B cell (primary cell): Measurements from ENCODE around the gene RET. TPM values are rescaled to one million over a fixed set of nuclear protein-coding genes. Genes with fewer than 3 reads are reported as not detected.

Source experiments
- ATAC-seq: fragments of 200-7000 bp; cut with Tn5 transposase; one replicate; pipeline ENCODE4 v1.10.0; 2021; ENCODE audit warnings: low read depth, mild to moderate bottlenecking, moderate number of reproducible peaks, moderate library complexity
- CTCF ChIA-PET: fragments of 350-600 bp; sonication (Branson Sonifier 250); formaldehyde crosslinking; loops from one replicate; lab custom pipeline; 2021; ENCODE audit warnings: antibody characterized with exemption, inconsistent platforms; lab: Charles Lee
- POLR2A ChIA-PET: fragments of 350-600 bp; sonication (Branson Sonifier 250); formaldehyde crosslinking; loops from one replicate; lab custom pipeline; 2021; ENCODE audit warnings: antibody characterized with exemption; lab: Charles Lee
- DNase-seq: peaks from one replicate; pipeline ENCODE4 v3.0.0; 2013
- H2AFZ ChIP-seq: 2 replicates; pipeline ENCODE4 v1.6.1; 2012; ENCODE audit warnings: mild to moderate bottlenecking, low read depth, low read length; ENCODE audit not compliant: insufficient read depth, poor library complexity, severe bottlenecking
- H3K27ac ChIP-seq, 2 donors: 1 replicate in 1 of 2; 2 replicates in 1 of 2; pipeline ENCODE4 v1.5.1; 2012 to 2013; ENCODE audit warnings: low read length in 2 of 2, mild to moderate bottlenecking in 2 of 2, moderate library complexity in 1 of 2
- H3K27me3 ChIP-seq, 4 experiments: fragments of 200-600 bp in 1 of 4; sonication (generic) in 1 of 4; replicated peaks in 1 of 4; 1 replicate in 2 of 4; 2 replicates in 2 of 4; pipeline versions ENCODE4 v1.6.1 to v1.7.0; 2013 to 2016; ENCODE audit warnings: low read length in 3 of 4, mild to moderate bottlenecking in 2 of 4, mixed read lengths in 1 of 4, moderate library complexity in 1 of 4; ENCODE audit not compliant: insufficient read depth in 4 of 4, control insufficient read depth in 3 of 4; ENCODE audit errors: control extremely low read depth in 1 of 4
- H3K36me3 ChIP-seq, 2 experiments: replicated peaks in 1 of 2; 1 replicate in 1 of 2; 2 replicates in 1 of 2; pipeline versions ENCODE4 v1.6.1 to v1.7.1; 2013; ENCODE audit warnings: low read length in 1 of 2; ENCODE audit not compliant: insufficient read depth in 2 of 2, control insufficient read depth in 1 of 2; ENCODE audit errors: control extremely low read depth in 1 of 2, extremely low read depth in 1 of 2
- H3K4me1 ChIP-seq, 2 donors: fragments of 200-600 bp in 1 of 2; sonication (generic) in 1 of 2; 1 replicate in 1 of 2; 2 replicates in 1 of 2; pipeline versions ENCODE4 v1.5.1 to v1.6.1; 2013 to 2017; ENCODE audit warnings: low read length in 2 of 2; ENCODE audit not compliant: control insufficient read depth in 2 of 2, insufficient read depth in 2 of 2
- H3K4me2 ChIP-seq: replicated peaks from 2 replicates; pipeline ENCODE3; 2012; ENCODE audit warnings: mild to moderate bottlenecking, low read depth, low read length; ENCODE audit not compliant: poor library complexity, severe bottlenecking
- H3K4me3 ChIP-seq, 5 experiments: fragments of 200-600 bp in 1 of 5; sonication (generic) in 1 of 5; 1 replicate in 3 of 5; 2 replicates in 2 of 5; pipeline versions ENCODE4 v1.5.1 to v1.7.0; 2011 to 2016; ENCODE audit warnings: low read length in 4 of 5, mild to moderate bottlenecking in 4 of 5, low read depth in 2 of 5, control low read depth in 1 of 5, moderate library complexity in 1 of 5; ENCODE audit not compliant: insufficient read depth in 1 of 5; ENCODE audit errors: control extremely low read depth in 1 of 5, extremely low read depth in 1 of 5
- H3K79me2 ChIP-seq: fragments of 200-600 bp; sonication (generic); one replicate; pipeline ENCODE4 v1.6.0; 2016; ENCODE audit warnings: low read length; ENCODE audit not compliant: control insufficient read depth, insufficient read depth
- H3K9ac ChIP-seq: fragments of 200-600 bp; sonication (generic); 2 replicates; pipeline ENCODE4 v1.6.1; 2017; ENCODE audit warnings: mild to moderate bottlenecking, low read length, moderate library complexity
- H3K9me3 ChIP-seq, 3 donors: one replicate each; pipeline versions ENCODE4 v1.6.1 to v1.7.1; 2013; ENCODE audit warnings: low read length in 2 of 3; ENCODE audit not compliant: control insufficient read depth in 2 of 3, insufficient read depth in 1 of 3; ENCODE audit errors: control extremely low read depth in 1 of 3
- H4K20me1 ChIP-seq: 2 replicates; pipeline ENCODE4 v1.6.0; 2012; ENCODE audit warnings: mild to moderate bottlenecking, low read length; ENCODE audit not compliant: insufficient read depth, control insufficient read depth, poor library complexity, severe bottlenecking
- H3K27ac Mint-ChIP-seq: one replicate; pipeline ENCODE4 v1.8.0; 2021; ENCODE audit warnings: mixed read lengths
- H3K27me3 Mint-ChIP-seq: one replicate; pipeline ENCODE4 v1.8.0; 2021; ENCODE audit warnings: mixed read lengths
- H3K4me1 Mint-ChIP-seq: one replicate; pipeline ENCODE4 v1.8.0; 2021; ENCODE audit warnings: mixed read lengths
- H3K4me3 Mint-ChIP-seq: one replicate; pipeline ENCODE4 v1.8.0; 2021; ENCODE audit warnings: mixed read lengths
- H3K9me3 Mint-ChIP-seq: one replicate; pipeline ENCODE4 v1.8.0; 2022; ENCODE audit warnings: mixed read lengths; ENCODE audit not compliant: insufficient read depth
- EZH2 ChIP-seq: IDR thresholded peaks from 2 replicates; pipeline ENCODE4 v1.6.1; 2012; ENCODE audit warnings: borderline replicate concordance, low read depth, mild to moderate bottlenecking, moderate library complexity, low read length; ENCODE audit not compliant: insufficient read depth, poor library complexity, severe bottlenecking
- WGBS: methylation state at CpG from one replicate; pipeline ENCODE4 v1.1.5; 2013; ENCODE audit warnings: missing lambda C conversion rate; ENCODE audit not compliant: insufficient coverage; 5-methylcytosine and 5-hydroxymethylcytosine counted together
- intact Hi-C: fragments of 100-400 bp; cut with micrococcal nuclease; formaldehyde crosslinking; loops from one replicate; pipeline ENCODE4 v1.10.0; 2022
- polyA plus RNA-seq: library from polyadenylated mRNA; depleted of rRNA; stranded (reverse); fragments of >200 nt; gene quantifications from 2 replicates; pipeline ENCODE4 v1.2.3, GENCODE V29; 2012
- total RNA-seq, 2 donors: library from RNA; stranded (reverse); fragments of 120-200 nt in 1 of 2; gene quantifications; 1 replicate in 1 of 2; 2 replicates in 1 of 2; pipeline versions ENCODE4 v1.2.3 to v1.2.4, GENCODE V29; 2013 to 2022
- TF ChIP-seq, protein P1 (sequence below): fragments of 200-600 bp; IDR thresholded peaks from one replicate; pipeline ENCODE4 v1.8.0; 2022; ENCODE audit warnings: antibody characterized with exemption, mild to moderate bottlenecking

Gene RET
- total and polyA plus RNA-seq, 2 donors (not counting 1 experiment from before 2014, with no cell fraction given) = 0.16 to 0.27 TPM

DNA sequence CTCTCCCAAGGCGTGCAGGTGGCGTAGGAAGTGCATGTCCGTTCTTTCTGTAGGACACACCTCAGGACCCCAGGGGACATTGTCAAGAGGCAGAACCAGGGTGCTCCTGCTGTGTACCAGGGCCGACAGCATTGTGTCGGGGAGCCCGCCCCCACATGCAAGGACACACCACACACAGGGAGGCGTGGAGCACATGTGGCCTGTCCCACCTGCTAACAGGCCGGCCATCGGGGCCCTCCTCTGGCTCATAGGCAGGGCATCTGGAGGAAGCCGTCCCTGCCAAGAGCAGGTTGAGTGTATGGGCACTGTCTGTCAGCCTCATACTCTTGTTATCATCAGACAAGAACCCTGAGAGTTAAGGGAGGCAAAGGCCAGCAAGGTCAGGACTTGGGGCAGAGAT, 12.7 kb downstream of the RET start:
- no peak overlapping the region for H3K4me3 Mint-ChIP-seq
- Histone ChIP-seq H3K36me3 (no peaks in the 10 kb centered on the region), H3K27me3 (peaks cover 0 to 2% (median 0%) of the 10 kb centered on the region in 4 experiments), H3K79me2 (no peaks in the 10 kb centered on the region), H3K4me3 (no peak overlapping the region), H3K4me2 (no peak overlapping the region), H2AFZ (no peak overlapping the region), H3K9ac (no peak overlapping the region), H3K27ac (no peak overlapping the region), H3K4me1 (no peaks in the 10 kb centered on the region), H4K20me1 (no peaks in the 10 kb centered on the region), H3K9me3 (no peaks in the 10 kb centered on the region)
- TF ChIP-seq, protein P1, sequence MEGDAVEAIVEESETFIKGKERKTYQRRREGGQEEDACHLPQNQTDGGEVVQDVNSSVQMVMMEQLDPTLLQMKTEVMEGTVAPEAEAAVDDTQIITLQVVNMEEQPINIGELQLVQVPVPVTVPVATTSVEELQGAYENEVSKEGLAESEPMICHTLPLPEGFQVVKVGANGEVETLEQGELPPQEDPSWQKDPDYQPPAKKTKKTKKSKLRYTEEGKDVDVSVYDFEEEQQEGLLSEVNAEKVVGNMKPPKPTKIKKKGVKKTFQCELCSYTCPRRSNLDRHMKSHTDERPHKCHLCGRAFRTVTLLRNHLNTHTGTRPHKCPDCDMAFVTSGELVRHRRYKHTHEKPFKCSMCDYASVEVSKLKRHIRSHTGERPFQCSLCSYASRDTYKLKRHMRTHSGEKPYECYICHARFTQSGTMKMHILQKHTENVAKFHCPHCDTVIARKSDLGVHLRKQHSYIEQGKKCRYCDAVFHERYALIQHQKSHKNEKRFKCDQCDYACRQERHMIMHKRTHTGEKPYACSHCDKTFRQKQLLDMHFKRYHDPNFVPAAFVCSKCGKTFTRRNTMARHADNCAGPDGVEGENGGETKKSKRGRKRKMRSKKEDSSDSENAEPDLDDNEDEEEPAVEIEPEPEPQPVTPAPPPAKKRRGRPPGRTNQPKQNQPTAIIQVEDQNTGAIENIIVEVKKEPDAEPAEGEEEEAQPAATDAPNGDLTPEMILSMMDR = no peak
- no peak for TF ChIP-seq EZH2
- no peak overlapping the region for H3K27ac Mint-ChIP-seq
- H3K27me3 Mint-ChIP-seq = peaks cover 8% of the 10 kb centered on the region
- POLR2A ChIA-PET = no interaction called here
- WGBS = 88% methylated on average over 6 of the region's 10 CpGs
- intact Hi-C loops = no loop called here
- H3K9me3 Mint-ChIP-seq = no peaks in the 10 kb centered on the region
- no peaks in the 10 kb centered on the region for H3K4me1 Mint-ChIP-seq
- DNase-seq (no peak), ATAC-seq (no peak)
- CTCF ChIA-PET = no interaction called here

DNA sequence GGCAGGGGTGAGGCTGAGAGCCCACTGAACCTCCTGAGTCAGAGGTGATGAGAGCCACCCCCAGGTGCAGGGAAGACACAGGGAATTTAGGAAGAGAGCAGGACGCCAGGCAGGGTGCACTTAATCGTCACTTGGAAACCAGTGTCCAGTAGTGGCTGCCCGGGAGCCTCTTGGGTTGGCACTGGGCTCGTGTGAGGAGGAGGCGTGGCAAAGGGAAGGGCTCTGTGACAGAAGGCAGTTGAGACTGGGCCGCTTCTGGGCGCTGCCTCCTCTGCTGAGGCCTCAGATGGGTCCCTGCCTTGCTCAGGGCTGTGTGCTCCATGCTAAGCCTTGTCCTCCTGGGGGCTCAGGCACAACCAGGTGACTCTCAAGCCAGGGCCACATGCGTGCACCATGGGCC, 13.3 kb downstream of the RET start:
- no peaks in the 10 kb centered on the region for H3K9me3 ChIP-seq
- H4K20me1 ChIP-seq = no peaks in the 10 kb centered on the region
- intact Hi-C loops = no loop called here
- no peaks in the 10 kb centered on the region for H3K9me3 Mint-ChIP-seq
- no peaks in the 10 kb centered on the region for H3K4me1 ChIP-seq
- ChIA-PET CTCF (no interaction called here), POLR2A (no interaction called here)
- no peak for TF ChIP-seq EZH2
- TF ChIP-seq, protein P1 = no peak
- no peaks in the 10 kb centered on the region for H3K4me1 Mint-ChIP-seq
- H3K27me3 Mint-ChIP-seq = peaks cover 10% of the 10 kb centered on the region
- H3K4me3 ChIP-seq = no peak overlapping the region
- DNase-seq = no peak
- WGBS = 98% methylated on average over 7 of the region's 8 CpGs
- no peak overlapping the region for H3K27ac Mint-ChIP-seq
- H2AFZ ChIP-seq = no peak overlapping the region
- no peak for ATAC-seq
- H3K4me2 ChIP-seq = no peak overlapping the region
- no peak overlapping the region for H3K27ac ChIP-seq
- no peaks in the 10 kb centered on the region for H3K36me3 ChIP-seq
- no peaks in the 10 kb centered on the region for H3K79me2 ChIP-seq
- H3K9ac ChIP-seq = no peak overlapping the region
- H3K4me3 Mint-ChIP-seq = no peak overlapping the region
- peaks cover 0 to 2% (median 0%) of the 10 kb centered on the region in 4 experiments for H3K27me3 ChIP-seq
